Common myeloid progenitor, CD34-positive (primary cell): ENCODE data around the gene TMEM175.
"Not testable (repeated sequence)": the region's sequence is repeated elsewhere in the genome, so short reads cannot be mapped to it uniquely, and the experiment has no call there.

ENCODE experiments used
- CTCF ChIA-PET: fragments of 350-600 bp; sonication (Branson Sonifier 250); formaldehyde crosslinking; loops from one replicate; lab custom pipeline; 2021; ENCODE audit warnings: antibody characterized with exemption; lab: Charles Lee
- POLR2A ChIA-PET: fragments of 350-600 bp; sonication (Branson Sonifier 250); formaldehyde crosslinking; loops from one replicate; lab custom pipeline; 2021; ENCODE audit warnings: antibody characterized with exemption; lab: Charles Lee
- DNase-seq, 3 donors: peaks; one replicate each; pipeline versions ENCODE4 v3.0.0 to v3.0.0-alpha.2; 2013
- H3K27ac ChIP-seq, 2 experiments: 1 replicate in 1 of 2; 2 replicates in 1 of 2; pipeline ENCODE4 v1.7.0; 2013; ENCODE audit warnings: inconsistent platforms in 2 of 2, low read length in 2 of 2, mild to moderate bottlenecking in 2 of 2, low read depth in 1 of 2, moderate library complexity in 1 of 2; ENCODE audit not compliant: severe bottlenecking in 2 of 2, insufficient read depth in 1 of 2, poor library complexity in 1 of 2
- H3K27me3 ChIP-seq, 5 experiments: replicated peaks in 2 of 5; 1 replicate in 3 of 5; 2 replicates in 2 of 5; pipeline versions ENCODE4 v1.6.1 to v1.7.0; 2013; ENCODE audit warnings: low read length in 4 of 5, mild to moderate bottlenecking in 2 of 5, moderate library complexity in 2 of 5, inconsistent platforms in 1 of 5; ENCODE audit not compliant: insufficient read depth in 5 of 5, control insufficient read depth in 4 of 5
- H3K36me3 ChIP-seq, 4 experiments: 1 replicate in 2 of 4; 2 replicates in 2 of 4; pipeline versions ENCODE4 v1.6.1 to v1.7.0; 2013; ENCODE audit warnings: low read length in 3 of 4, control low read depth in 1 of 4, mild to moderate bottlenecking in 1 of 4; ENCODE audit not compliant: control insufficient read depth in 4 of 4, insufficient read depth in 4 of 4
- H3K4me1 ChIP-seq, 4 experiments: 1 replicate in 3 of 4; 2 replicates in 1 of 4; pipeline versions ENCODE4 v1.6.1 to v1.7.1; 2013; ENCODE audit warnings: low read length in 3 of 4, mild to moderate bottlenecking in 3 of 4, control low read depth in 1 of 4, inconsistent platforms in 1 of 4, moderate library complexity in 1 of 4; ENCODE audit not compliant: control insufficient read depth in 4 of 4, insufficient read depth in 4 of 4; ENCODE audit errors: control extremely low read depth in 1 of 4
- H3K4me3 ChIP-seq, 7 experiments: 1 replicate in 4 of 7; 2 replicates in 3 of 7; pipeline versions ENCODE4 v1.5.1 to v1.7.0; 2013; ENCODE audit warnings: mild to moderate bottlenecking in 7 of 7, low read length in 6 of 7, moderate library complexity in 6 of 7, inconsistent platforms in 2 of 7, low read depth in 2 of 7, control low read depth in 1 of 7; ENCODE audit not compliant: insufficient read depth in 4 of 7, control insufficient read depth in 1 of 7; ENCODE audit errors: extremely low read depth in 1 of 7
- H3K9me3 ChIP-seq, 5 experiments: 1 replicate in 4 of 5; 2 replicates in 1 of 5; pipeline versions ENCODE4 v1.6.1 to v1.7.1; 2013; ENCODE audit warnings: low read length in 4 of 5, mild to moderate bottlenecking in 2 of 5, inconsistent platforms in 1 of 5, low read depth in 1 of 5, moderate library complexity in 1 of 5; ENCODE audit not compliant: control insufficient read depth in 4 of 5, insufficient read depth in 2 of 5; ENCODE audit errors: control extremely low read depth in 1 of 5
- WGBS: methylation state at CpG from one replicate; pipeline ENCODE4 v1.1.5; 2013; ENCODE audit not compliant: insufficient coverage; 5-methylcytosine and 5-hydroxymethylcytosine counted together

Gene TMEM175

DNA sequence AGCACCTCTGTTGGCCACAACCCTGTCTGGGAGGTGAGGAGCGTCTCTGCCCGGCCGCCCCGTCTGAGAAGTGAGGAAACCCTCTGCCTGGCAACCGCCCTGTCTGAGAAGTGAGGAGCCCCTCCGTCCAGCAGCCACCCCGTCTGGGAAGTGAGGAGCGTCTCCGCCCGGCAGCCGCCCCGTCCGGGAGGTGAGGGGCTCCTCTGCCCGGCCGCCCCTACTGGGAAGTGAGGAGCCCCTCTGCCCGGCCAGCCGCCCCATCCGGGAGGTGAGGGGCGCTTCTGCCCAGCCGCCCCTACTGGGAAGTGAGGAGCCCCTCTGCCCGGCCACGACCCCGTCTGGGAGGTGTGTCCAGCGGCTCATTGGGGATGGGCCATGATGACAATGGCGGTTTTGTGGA, 43.8 kb downstream of the TMEM175 start:
- POLR2A ChIA-PET, DNase-seq, H3K9me3 ChIP-seq, H3K36me3 ChIP-seq, H3K27me3 ChIP-seq, H3K4me3 ChIP-seq, H3K27ac ChIP-seq: not testable (repeated sequence)
- CTCF ChIA-PET, result interaction anchor here (1.0 kb wide), 1 partner anchor 19 kb away, joined by 3 read pairs; no protein-coding TSS in a partner anchor
- peaks cover 0 to 45% (median 40%) of the 10 kb centered on the region in 4 experiments for H3K4me1 ChIP-seq
- WGBS, result no CpG with 5 or more reads among the region's 25 CpGs

GRCh38 chr4:978957-979701, 46.9 kb downstream of the TMEM175 start:
- Histone ChIP-seq H3K4me3 (no peak overlapping the region), H3K27me3 (no peaks in the 10 kb centered on the region), H3K27ac (no peak overlapping the region), H3K36me3 (no peaks in the 10 kb centered on the region), H3K4me1 (peaks cover 0 to 28% (median 21%) of the 10 kb centered on the region in 4 experiments), H3K9me3 (peaks cover 0 to 3% (median 0%) of the 10 kb centered on the region in 5 experiments)
- WGBS, result 52% methylated on average over 15 of the region's 20 CpGs
- ChIA-PET POLR2A (interaction anchor here (0.6 kb wide), 1 partner anchor 8 kb away, joined by 3 read pairs; no protein-coding TSS in a partner anchor), CTCF (no interaction called here)
- DNase-seq, result peak; percentile 27 to 77 (median 71)

- Histone ChIP-seq H3K4me3 (no peak overlapping the region), H3K9me3 (no peaks in the 10 kb centered on the region), H3K4me1 (peaks cover 6 to 42% (median 33%) of the 10 kb centered on the region in 4 experiments), H3K27me3 (no peaks in the 10 kb centered on the region), H3K27ac (no peak overlapping the region), H3K36me3 (no peaks in the 10 kb centered on the region)
- ChIA-PET CTCF (no interaction called here), POLR2A (no interaction called here)
- WGBS, result 98% methylated on average over 17 of the region's 17 CpGs
- DNase-seq, result no peak
These were observed 50.0 kb downstream of the TMEM175 start for GRCh38 chr4:982291-982690.

- Histone ChIP-seq H3K4me1 (peaks cover 6 to 44% (median 39%) of the 10 kb centered on the region in 4 experiments), H3K4me3 (no peak overlapping the region), H3K9me3 (no peaks in the 10 kb centered on the region), H3K27me3 (no peaks in the 10 kb centered on the region), H3K27ac (no peak overlapping the region), H3K36me3 (no peaks in the 10 kb centered on the region)
- ChIA-PET POLR2A (no interaction called here), CTCF (no interaction called here)
- no peak for DNase-seq
- WGBS, result over 99% methylated on average over 14 of the region's 15 CpGs
These were observed 50.6 kb downstream of the TMEM175 start for GRCh38 chr4:982814-983213.

DNA sequence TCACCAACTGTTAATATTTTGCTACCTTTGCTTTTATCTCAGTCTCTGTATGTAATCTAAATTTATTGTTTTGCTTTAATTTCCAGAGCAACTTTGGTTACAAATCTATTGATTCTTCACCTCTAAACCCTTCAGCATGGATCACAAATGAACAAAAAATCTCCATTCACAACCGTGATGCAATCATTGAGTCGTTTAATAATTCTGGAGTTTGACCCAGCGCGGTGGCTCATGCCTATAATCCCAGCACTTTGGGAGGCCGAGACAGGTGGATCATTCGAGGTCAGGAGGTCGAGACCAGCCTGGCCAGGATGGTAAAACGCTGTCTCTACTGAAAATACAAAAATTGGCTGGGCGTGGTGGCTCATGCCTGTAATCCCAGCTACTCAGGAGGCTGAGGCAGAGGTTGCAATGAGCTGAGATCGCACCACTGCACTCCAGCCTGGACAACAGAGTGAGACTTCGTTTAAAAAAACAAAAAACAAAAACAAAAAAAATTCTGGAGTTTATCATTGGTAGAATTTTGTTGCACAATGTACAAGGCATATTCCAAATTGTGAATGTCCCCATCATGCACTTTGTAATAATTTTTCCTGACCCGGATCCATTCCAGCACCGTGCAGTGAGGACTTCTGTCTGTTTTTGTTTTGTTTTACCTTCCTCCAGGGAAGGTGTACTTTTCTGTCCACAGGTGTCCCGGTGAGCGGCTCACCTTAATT, 52.2 kb downstream of the TMEM175 start:
- Histone ChIP-seq H3K27ac (no peak overlapping the region), H3K9me3 (no peaks in the 10 kb centered on the region), H3K4me1 (peaks cover 6 to 38% (median 36%) of the 10 kb centered on the region in 4 experiments), H3K36me3 (peaks cover 0 to 4% (median 2%) of the 10 kb centered on the region in 4 experiments), H3K27me3 (no peaks in the 10 kb centered on the region), H3K4me3 (peak overlapping the region in 4 of 7 experiments; percentile 40 to 72 (median 56))
- ChIA-PET CTCF (interaction anchor here (1.0 to 1.4 kb wide), 2 partner anchors 51 to 242 kb away, joined by 3 read pairs; no protein-coding TSS in a partner anchor), POLR2A (no interaction called here)
- no peak for DNase-seq
- 83% methylated on average over 14 of the region's 15 CpGs for WGBS

DNA sequence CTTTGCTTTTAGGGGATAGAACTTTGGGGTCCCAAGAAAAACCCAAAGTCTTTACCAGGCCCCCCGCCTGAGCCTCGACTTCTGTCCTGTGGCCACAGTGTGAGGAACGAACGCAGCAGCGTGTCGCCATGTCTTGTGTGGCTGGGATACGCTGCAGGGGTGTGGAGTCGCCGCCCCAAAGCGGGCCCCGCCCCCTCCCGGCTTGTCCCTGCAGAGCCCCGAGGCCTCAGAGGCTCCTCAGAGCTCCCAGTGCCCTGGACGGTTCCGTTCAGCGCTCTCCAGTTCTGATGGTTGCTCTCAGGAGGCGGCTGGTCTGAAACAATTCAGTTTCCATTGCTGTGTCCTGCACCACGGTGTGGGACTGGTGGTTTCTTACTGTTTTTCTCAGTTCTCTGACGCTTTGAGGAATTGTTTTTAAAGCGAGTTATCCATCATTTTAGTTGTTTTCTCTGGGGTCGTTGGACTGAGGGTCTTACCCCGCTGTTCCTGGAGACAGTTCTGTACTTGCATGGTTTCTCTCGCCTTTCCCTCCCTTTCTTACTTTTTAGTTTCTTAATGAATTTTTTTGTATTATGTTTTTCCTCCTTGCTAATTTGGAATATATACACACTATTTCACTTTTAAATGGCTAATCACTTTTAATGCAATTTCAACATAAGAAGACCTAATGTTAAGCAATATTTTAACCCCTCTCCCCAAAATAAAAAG, 53.0 kb downstream of the TMEM175 start:
- Histone ChIP-seq H3K36me3 (peaks cover 0 to 12% (median 7%) of the 10 kb centered on the region in 4 experiments), H3K27ac (no peak overlapping the region), H3K27me3 (no peaks in the 10 kb centered on the region), H3K4me3 (peak overlapping the region in 4 of 7 experiments; percentile 40 to 72 (median 56)), H3K4me1 (peaks cover 6 to 35% (median 32%) of the 10 kb centered on the region in 4 experiments), H3K9me3 (no peaks in the 10 kb centered on the region)
- CTCF ChIA-PET, result interaction anchor here (0.7 to 1.4 kb wide), 3 partner anchors 52 to 243 kb away, joined by 3 read pairs; no protein-coding TSS in a partner anchor
- WGBS, result 29% methylated on average over 20 of the region's 23 CpGs
- POLR2A ChIA-PET, result no interaction called here
- peak; percentile 54 to 76 (median 73) for DNase-seq
